A673 (cell line): ENCODE data around the gene DLG2. TPM values are rescaled to one million over a fixed set of nuclear protein-coding genes. Genes with fewer than 3 reads are reported as not detected.

Experiments used
- BruUV-seq: library from RNA; stranded (reverse); fragments of 400-500 nt; replicated peaks from 2 replicates; lab custom pipeline; 2021; lab: Mats Ljungman, UMichigan
- CTCF ChIA-PET: fragments of 300-600 bp; sonication (Branson Sonifier 250); formaldehyde crosslinking; loops from one replicate; lab custom pipeline; 2022; ENCODE audit warnings: antibody characterized with exemption; lab: Charles Lee
- POLR2A ChIA-PET: fragments of 300-600 bp; sonication (Branson Sonifier 250); formaldehyde crosslinking; loops from one replicate; lab custom pipeline; 2022; ENCODE audit warnings: antibody characterized with exemption; ENCODE audit not compliant: low non-redundant PET; lab: Charles Lee
- DNase-seq: peaks from one replicate; pipeline ENCODE4 v3.0.0-alpha.2; 2015; ENCODE audit warnings: low spot score
- H3K27ac ChIP-seq: fragments of 200-600 bp; sonication (generic); 2 replicates; pipeline ENCODE4 v1.5.1; 2016; ENCODE audit warnings: mixed run types, low read depth, mild to moderate bottlenecking, mixed read lengths, antibody characterized with exemption, low read length; ENCODE audit not compliant: poor library complexity, severe bottlenecking
- H3K27me3 ChIP-seq: fragments of 200-600 bp; sonication (generic); replicated peaks from 2 replicates; pipeline ENCODE4 v1.6.1; 2017; ENCODE audit warnings: mixed run types, low read depth, mild to moderate bottlenecking, mixed read lengths, antibody characterized with exemption, low read length; ENCODE audit not compliant: insufficient read depth, poor library complexity
- H3K36me3 ChIP-seq: fragments of 200-600 bp; sonication (generic); 2 replicates; pipeline ENCODE4 v1.6.1; 2016; ENCODE audit warnings: mixed run types, mild to moderate bottlenecking, mixed read lengths, antibody characterized with exemption, low read length; ENCODE audit not compliant: insufficient read depth, poor library complexity, severe bottlenecking
- H3K4me1 ChIP-seq: fragments of 200-600 bp; sonication (generic); 2 replicates; pipeline ENCODE4 v1.6.1; 2017; ENCODE audit warnings: mixed run types, mild to moderate bottlenecking, mixed read lengths, antibody characterized with exemption, low read length; ENCODE audit not compliant: insufficient read depth, poor library complexity, severe bottlenecking
- H3K4me3 ChIP-seq: fragments of 200-600 bp; sonication (generic); 2 replicates; pipeline ENCODE4 v1.5.1; 2016; ENCODE audit warnings: low read depth, mixed run types, mild to moderate bottlenecking, mixed read lengths, low read length; ENCODE audit not compliant: poor library complexity, severe bottlenecking
- H3K9me3 ChIP-seq: fragments of 200-600 bp; sonication (generic); 2 replicates; pipeline ENCODE4 v1.6.1; 2016; ENCODE audit warnings: mixed run types, low read depth, mild to moderate bottlenecking, mixed read lengths, antibody characterized with exemption, low read length; ENCODE audit not compliant: poor library complexity, severe bottlenecking
- CTCF ChIP-seq: fragments of 300-800, 200-600 bp; sonication (generic); conservative IDR thresholded peaks from 2 replicates; pipeline ENCODE4 v1.5.1; 2017; ENCODE audit warnings: low read depth, mild to moderate bottlenecking, antibody characterized with exemption, low read length, moderate library complexity, mixed read lengths
- EZH2 ChIP-seq: fragments of 200-600 bp; sonication (generic); IDR thresholded peaks from 2 replicates; pipeline ENCODE4 v1.6.1; 2017; ENCODE audit warnings: borderline replicate concordance, low read depth, mild to moderate bottlenecking, mixed read lengths, antibody characterized with exemption, low read length; ENCODE audit not compliant: poor library complexity, severe bottlenecking
- intact Hi-C: fragments of 100-400 bp; cut with micrococcal nuclease; formaldehyde crosslinking; loops from one replicate; pipeline ENCODE4 v1.10.0; 2022; ENCODE audit not compliant: unreplicated experiment
- total RNA-seq: library from RNA; stranded (reverse); gene quantifications from 2 replicates; pipeline ENCODE4 v1.2.3, GENCODE V29; 2021

Gene DLG2
- total RNA-seq, 1 experiment from 2014 or later = 277 TPM

- intact Hi-C loops = no loop called here
- BruUV-seq = no TSS peak
- Histone ChIP-seq H3K27me3 (no peaks in the 10 kb centered on the region), H3K36me3 (no peaks in the 10 kb centered on the region), H3K9me3 (no peaks in the 10 kb centered on the region), H3K4me3 (no peak overlapping the region), H3K27ac (no peak overlapping the region), H3K4me1 (no peaks in the 10 kb centered on the region)
- CTCF ChIA-PET = no interaction called here
- DNase-seq = no peak
- POLR2A ChIA-PET = no interaction called here
- no peak for TF ChIP-seq EZH2
- no peak for TF ChIP-seq CTCF
Measured at GRCh38 chr11:85385111-85385510, 242.0 kb downstream of the DLG2 start.

GRCh38 chr11:85379066-85379465, 248.1 kb downstream of the DLG2 start:
- intact Hi-C loops = no loop called here
- ChIA-PET CTCF (no interaction called here), POLR2A (no interaction called here)
- no peaks in the 10 kb centered on the region for H3K4me1 ChIP-seq
- H3K4me3 ChIP-seq = no peak overlapping the region
- DNase-seq = no peak
- H3K27ac ChIP-seq = no peak overlapping the region
- BruUV-seq = no TSS peak
- H3K27me3 ChIP-seq = no peaks in the 10 kb centered on the region
- no peak for TF ChIP-seq CTCF
- no peak for TF ChIP-seq EZH2
- H3K9me3 ChIP-seq = no peaks in the 10 kb centered on the region
- no peaks in the 10 kb centered on the region for H3K36me3 ChIP-seq

- ChIA-PET CTCF (no interaction called here), POLR2A (no interaction called here)
- TF ChIP-seq EZH2 (no peak), CTCF (no peak)
- Histone ChIP-seq H3K9me3 (no peaks in the 10 kb centered on the region), H3K27ac (no peak overlapping the region), H3K4me3 (no peak overlapping the region), H3K36me3 (no peaks in the 10 kb centered on the region), H3K27me3 (no peaks in the 10 kb centered on the region), H3K4me1 (no peaks in the 10 kb centered on the region)
- intact Hi-C loops = no loop called here
- no peak for DNase-seq
- BruUV-seq = no TSS peak
Measured at GRCh38 chr11:85377901-85378300, 249.2 kb downstream of the DLG2 start.
